Stimulated activated CD4-positive, alpha-beta T cell treated with anti-CD3 and anti-CD28 coated beads, Interleukin-1b, Interleukin-23, amount 100 ng/mL, for 24 hours (primary cell): ENCODE measurements around the gene ZNF276.
"Not testable (repeated sequence)": the region's sequence is repeated elsewhere in the genome, so short reads cannot be mapped to it uniquely, and the experiment has no call there.

Source experiments
- DNase-seq, 4 experiments: peaks; one replicate each; pipeline ENCODE4 v3.0.0-alpha.2; 2020; ENCODE audit warnings: low read depth in 4 of 4, low spot score in 1 of 4

The ZNF276 gene

GRCh38 chr16:89736554-89736953, 15.2 kb downstream of the ZNF276 start:
- DNase-seq = no peak

- DNase-seq = no peak
These were observed 16.2 kb downstream of the ZNF276 start for GRCh38 chr16:89737341-89738071.

- no peak for DNase-seq
These were observed 16.7 kb downstream of the ZNF276 start for GRCh38 chr16:89738072-89738377.

- no peak for DNase-seq
These were observed 17.4 kb downstream of the ZNF276 start for GRCh38 chr16:89738538-89739317.

- no peak for DNase-seq
These were observed 18.0 kb downstream of the ZNF276 start for GRCh38 chr16:89739383-89739782.

GRCh38 chr16:89741342-89742014, 20.1 kb downstream of the ZNF276 start:
- DNase-seq = no peak

- no peak for DNase-seq
These were observed 21.6 kb downstream of the ZNF276 start for GRCh38 chr16:89742948-89743347.

- no peak for DNase-seq
These were observed 23.5 kb downstream of the ZNF276 start for GRCh38 chr16:89744813-89745212.

GRCh38 chr16:89746043-89746442, 24.7 kb downstream of the ZNF276 start:
- no peak for DNase-seq

- DNase-seq = no peak
These were observed 26.7 kb downstream of the ZNF276 start for GRCh38 chr16:89748076-89748475.

GRCh38 chr16:89748921-89749320, 27.6 kb downstream of the ZNF276 start:
- no peak for DNase-seq

GRCh38 chr16:89749637-89750036, 28.3 kb downstream of the ZNF276 start:
- DNase-seq = no peak

- no peak for DNase-seq
These were observed 38.5 kb downstream of the ZNF276 start for GRCh38 chr16:89759746-89760340.

- no peak for DNase-seq
These were observed 40.1 kb downstream of the ZNF276 start for GRCh38 chr16:89761304-89761922.

GRCh38 chr16:89764711-89765201, 43.4 kb downstream of the ZNF276 start:
- peak in 1 of 4 experiments; percentile 28 for DNase-seq

GRCh38 chr16:89765292-89765830, 44.0 kb downstream of the ZNF276 start:
- no peak for DNase-seq

GRCh38 chr16:89770367-89770766, 49.0 kb downstream of the ZNF276 start:
- DNase-seq = no peak

GRCh38 chr16:89775223-89775622, 53.9 kb downstream of the ZNF276 start:
- DNase-seq = no peak

- DNase-seq = not testable (repeated sequence)
These were observed 56.9 kb downstream of the ZNF276 start for GRCh38 chr16:89778211-89778610.

- DNase-seq = no peak
These were observed 58.0 kb downstream of the ZNF276 start for GRCh38 chr16:89779231-89779908.
